ENCODE measurements around the gene TMEM238L. TPM values are rescaled to one million over a fixed set of nuclear protein-coding genes. Genes with fewer than 3 reads are reported as not detected.
"Not testable (repeated sequence)": the region's sequence is repeated elsewhere in the genome, so short reads cannot be mapped to it uniquely, and the experiment has no call there.

TMEM238L gene, protein sequence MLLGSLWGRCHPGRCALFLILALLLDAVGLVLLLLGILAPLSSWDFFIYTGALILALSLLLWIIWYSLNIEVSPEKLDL
- not detected for total RNA-seq
- total RNA-seq (2013) = not detected
- total RNA-seq = 0 reads per million in 29 experiments

DNA sequence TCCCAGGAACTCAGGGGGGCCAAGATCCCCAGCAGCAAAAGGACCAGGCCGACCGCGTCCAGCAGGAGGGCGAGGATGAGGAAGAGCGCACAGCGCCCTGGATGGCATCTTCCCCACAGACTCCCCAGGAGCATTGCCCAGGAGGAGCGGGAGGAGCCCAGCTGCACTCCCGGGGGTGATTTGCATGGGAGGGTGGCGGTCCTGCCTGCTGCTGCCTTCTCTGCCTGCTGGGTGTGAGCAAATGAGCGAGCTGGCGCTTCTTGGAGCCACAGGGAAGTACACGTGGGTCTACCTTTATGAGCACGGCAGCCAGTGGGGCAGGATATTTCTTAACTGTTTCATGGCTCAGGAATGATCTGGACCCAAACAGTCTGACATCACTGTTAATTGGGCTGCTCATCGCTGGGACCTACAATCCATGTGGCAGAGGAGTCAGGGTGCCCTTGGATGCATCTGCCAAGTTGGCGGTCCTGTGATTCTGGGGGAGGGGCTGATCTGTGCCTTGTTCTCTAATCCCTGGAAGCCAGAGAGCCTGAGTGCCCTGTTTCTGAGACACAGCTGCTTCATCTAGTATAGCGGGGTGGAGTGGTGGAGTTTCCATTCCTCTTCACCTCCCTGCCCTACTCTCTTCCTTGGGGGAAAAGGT lies at the start of gene TMEM238L:
Gene TMEM238L, minus strand, starts transcription at position 270 of the 646 bp plus-strand sequence. Its CDS starts 136 bp downstream, at position 134.
- ChIA-PET CTCF (no interaction called here), POLR2A (no interaction called here)
- H3K4me1 ChIP-seq (ENCODE audit: control insufficient read depth in 1 of 2, extremely low read depth in 1 of 2, insufficient read depth in 2 of 2, low read length in 2 of 2) = no peaks in the 10 kb centered on the region
- H3K36me3 ChIP-seq (ENCODE audit: control insufficient read depth in 2 of 2, extremely low read depth in 1 of 2, insufficient read depth in 1 of 2, low read length in 1 of 2) = no peaks in the 10 kb centered on the region
- Mint-ChIP-seq H3K36me3 (no peaks in the 10 kb centered on the region), H3K27ac (no peak within 1 kb of the TSS), H3K27me3 (peaks cover 2 to 3% of the 10 kb centered on the region in 2 donors), H3K9me3 (no peaks in the 10 kb centered on the region), H3K4me1 (no peaks in the 10 kb centered on the region), H3K4me3 (no peak within 1 kb of the TSS)
- peaks cover 0 to 8% of the 10 kb centered on the region in 2 experiments for H3K27me3 ChIP-seq (replicated peaks in 1 of 2; ENCODE audit: control insufficient read depth in 2 of 2, extremely low read depth in 1 of 2, insufficient read depth in 2 of 2, low read length in 1 of 2)
- H3K9me3 ChIP-seq = no peaks in the 10 kb centered on the region
- 81% methylated on average over 14 of the region's 16 CpGs for WGBS (ENCODE audit: insufficient coverage)
- no peak within 1 kb of the TSS for H3K27ac ChIP-seq (ENCODE audit: low read length)
- ATAC-seq (replicated peaks in 1 of 4) (no peak), DNase-seq (no peak)
- H3K4me3 ChIP-seq (ENCODE audit: control insufficient read depth in 1 of 2, extremely low read depth in 1 of 2, low read length in 1 of 2) = no peak within 1 kb of the TSS

DNA sequence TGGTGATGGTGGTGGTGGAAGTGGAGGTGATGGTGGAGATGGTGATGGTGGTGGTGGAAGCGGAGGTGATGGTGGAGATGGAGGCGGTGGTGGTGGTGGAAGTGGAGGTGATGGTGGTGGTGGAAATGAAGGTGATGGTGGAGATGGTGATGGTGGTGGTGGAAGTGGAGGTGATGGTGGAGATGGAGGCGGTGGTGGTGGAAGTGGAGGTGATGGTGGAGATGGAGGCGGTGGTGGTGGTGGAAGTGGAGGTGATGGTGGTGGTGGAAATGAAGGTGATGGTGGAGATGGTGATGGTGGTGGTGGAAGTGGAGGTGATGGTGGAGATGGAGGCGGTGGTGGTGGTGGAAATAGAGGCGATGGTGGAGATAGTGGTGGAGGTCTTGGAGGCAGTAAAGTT lies 42.7 kb upstream of the TMEM238L start:
- H3K36me3 ChIP-seq (ENCODE audit: control insufficient read depth in 2 of 2, extremely low read depth in 1 of 2, insufficient read depth in 1 of 2, low read length in 1 of 2); H3K9me3 Mint-ChIP-seq; H3K4me3 ChIP-seq (ENCODE audit: control insufficient read depth in 1 of 2, extremely low read depth in 1 of 2, low read length in 1 of 2); H3K27ac ChIP-seq (ENCODE audit: low read length); H3K27ac Mint-ChIP-seq; ATAC-seq (replicated peaks in 1 of 4); H3K4me1 ChIP-seq (ENCODE audit: control insufficient read depth in 1 of 2, extremely low read depth in 1 of 2, insufficient read depth in 2 of 2, low read length in 2 of 2); H3K36me3 Mint-ChIP-seq; DNase-seq; CTCF ChIA-PET; H3K9me3 ChIP-seq; POLR2A ChIA-PET; H3K4me3 Mint-ChIP-seq: not testable (repeated sequence)
- H3K27me3 ChIP-seq (replicated peaks in 1 of 2; ENCODE audit: control insufficient read depth in 2 of 2, extremely low read depth in 1 of 2, insufficient read depth in 2 of 2, low read length in 1 of 2) = peaks cover 0 to 17% of the 10 kb centered on the region in 2 experiments
- Mint-ChIP-seq H3K4me1 (peaks cover 6 to 12% (median 10%) of the 10 kb centered on the region in 3 donors), H3K27me3 (peaks cover 13 to 16% of the 10 kb centered on the region in 2 donors)
- WGBS (ENCODE audit: insufficient coverage) = 84% methylated on average over 5 of the region's 6 CpGs

DNA sequence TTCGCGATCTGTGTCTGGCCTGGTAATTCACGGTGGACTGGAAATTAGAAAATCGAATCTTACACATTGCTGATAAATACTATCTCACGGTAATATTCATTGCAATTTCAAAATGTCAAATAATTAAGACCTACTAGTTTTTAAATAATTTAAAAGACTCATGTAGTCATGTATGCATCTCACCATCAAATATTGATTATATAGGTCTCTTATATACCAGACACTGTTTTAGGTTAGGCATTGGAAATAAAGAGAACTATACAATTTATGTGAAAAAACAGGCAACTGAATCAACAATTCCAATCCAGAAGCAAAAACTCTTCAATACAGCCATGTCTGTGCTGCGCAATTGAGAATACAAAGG lies 41.5 kb upstream of the TMEM238L start:
- peaks cover 6 to 12% (median 10%) of the 10 kb centered on the region in 3 donors for H3K4me1 Mint-ChIP-seq
- H3K4me3 Mint-ChIP-seq = peak overlapping the region; percentile 54 to 84 (median 76)
- no peaks in the 10 kb centered on the region for H3K9me3 Mint-ChIP-seq
- no CpG with 5 or more reads among the region's 6 CpGs for WGBS (ENCODE audit: insufficient coverage)
- POLR2A ChIA-PET = no interaction called here
- H3K27ac ChIP-seq (ENCODE audit: low read length) = no peak overlapping the region
- CTCF ChIA-PET = interaction anchor here (0.6 to 2.8 kb wide), 12 partner anchors 9 to 216 kb away, joined by 3 to 35 read pairs (median 7); no protein-coding TSS in a partner anchor
- no peak for ATAC-seq (replicated peaks in 1 of 4)
- no peaks in the 10 kb centered on the region for H3K9me3 ChIP-seq
- no peaks in the 10 kb centered on the region for H3K36me3 Mint-ChIP-seq
- H3K27me3 ChIP-seq (replicated peaks in 1 of 2; ENCODE audit: control insufficient read depth in 2 of 2, extremely low read depth in 1 of 2, insufficient read depth in 2 of 2, low read length in 1 of 2) = peaks cover 0 to 17% of the 10 kb centered on the region in 2 experiments
- no peaks in the 10 kb centered on the region for H3K36me3 ChIP-seq (ENCODE audit: control insufficient read depth in 2 of 2, extremely low read depth in 1 of 2, insufficient read depth in 1 of 2, low read length in 1 of 2)
- peak overlapping the region in 1 of 2 donors; percentile 30 for H3K4me3 ChIP-seq (ENCODE audit: control insufficient read depth in 1 of 2, extremely low read depth in 1 of 2, low read length in 1 of 2)
- DNase-seq = no peak
- peaks cover 0 to 8% of the 10 kb centered on the region in 2 experiments for H3K4me1 ChIP-seq (ENCODE audit: control insufficient read depth in 1 of 2, extremely low read depth in 1 of 2, insufficient read depth in 2 of 2, low read length in 2 of 2)
- H3K27me3 Mint-ChIP-seq = peaks cover 9 to 10% of the 10 kb centered on the region in 2 donors
- no peak overlapping the region for H3K27ac Mint-ChIP-seq

DNA sequence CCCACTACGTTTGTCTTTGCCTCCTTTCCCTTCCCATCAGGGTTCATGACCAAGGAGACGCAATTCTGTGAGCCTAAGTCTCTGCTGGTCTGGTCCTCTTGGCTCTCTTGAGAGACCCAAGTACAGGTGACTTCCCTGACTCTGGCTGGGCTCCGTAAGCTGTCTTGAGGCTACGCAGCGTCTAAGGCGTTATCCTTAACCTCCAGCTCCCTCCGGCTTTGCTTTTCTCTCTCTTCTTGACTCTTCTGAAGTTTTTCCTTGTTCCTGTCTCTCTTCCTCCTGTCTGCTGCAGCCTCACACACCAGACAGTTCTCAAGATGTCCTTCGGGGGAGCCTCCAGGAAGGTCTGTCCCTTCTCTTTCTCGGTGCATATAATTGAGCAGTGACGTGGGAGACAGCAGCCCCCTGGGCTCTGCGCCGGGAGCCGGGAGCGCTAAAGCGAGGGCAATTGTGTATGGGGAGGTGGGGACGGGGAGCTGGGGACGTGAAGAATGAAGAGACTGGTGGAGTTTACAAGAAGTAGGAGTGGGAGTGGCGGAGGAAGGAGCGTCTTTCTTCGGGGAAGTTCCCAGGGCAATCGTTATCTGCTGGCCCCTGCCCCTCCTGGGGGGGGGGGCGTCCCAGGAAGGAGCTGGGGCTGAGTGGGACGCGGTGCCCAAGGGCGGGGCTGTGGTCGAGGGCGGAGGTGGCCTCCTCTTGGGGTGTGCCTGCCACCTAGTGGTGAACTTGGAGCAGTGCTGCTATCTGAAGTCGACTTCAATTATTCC lies 40.9 kb upstream of the TMEM238L start:
- H3K27ac Mint-ChIP-seq = no peak overlapping the region

DNA sequence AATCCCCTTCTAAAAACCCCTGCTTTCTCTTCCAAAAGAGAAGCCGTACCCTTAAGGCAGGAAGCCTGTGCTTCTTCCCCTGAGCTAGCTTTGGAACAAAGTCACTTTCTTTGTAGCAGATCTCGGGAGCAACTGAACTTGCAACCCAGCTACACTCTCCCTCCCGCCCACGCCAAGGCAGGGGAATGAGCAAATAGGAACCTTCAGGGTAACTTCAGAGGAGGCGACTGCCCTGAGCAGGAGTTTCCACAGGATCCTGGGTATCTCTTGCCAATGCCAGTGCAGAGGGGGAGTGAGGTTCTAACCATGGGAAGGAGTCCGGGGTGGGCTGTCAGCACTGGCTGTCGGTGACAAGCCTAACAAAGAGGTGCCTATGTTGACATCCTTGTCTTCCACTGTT lies 39.9 kb upstream of the TMEM238L start:
- Histone ChIP-seq H3K27me3 (replicated peaks in 1 of 2; ENCODE audit: control insufficient read depth in 2 of 2, extremely low read depth in 1 of 2, insufficient read depth in 2 of 2, low read length in 1 of 2) (peaks cover 0 to 18% of the 10 kb centered on the region in 2 experiments), H3K36me3 (ENCODE audit: control insufficient read depth in 2 of 2, extremely low read depth in 1 of 2, insufficient read depth in 1 of 2, low read length in 1 of 2) (no peaks in the 10 kb centered on the region), H3K27ac (ENCODE audit: low read length) (no peak overlapping the region), H3K4me1 (ENCODE audit: control insufficient read depth in 1 of 2, extremely low read depth in 1 of 2, insufficient read depth in 2 of 2, low read length in 2 of 2) (peaks cover 0 to 8% of the 10 kb centered on the region in 2 experiments), H3K9me3 (no peaks in the 10 kb centered on the region), H3K4me3 (ENCODE audit: control insufficient read depth in 1 of 2, extremely low read depth in 1 of 2, low read length in 1 of 2) (no peak overlapping the region)
- Mint-ChIP-seq H3K27me3 (peaks cover 0 to 7% of the 10 kb centered on the region in 2 donors), H3K4me3 (peak overlapping the region; percentile 6 to 47 (median 21)), H3K4me1 (peaks cover 6 to 12% (median 10%) of the 10 kb centered on the region in 3 donors), H3K36me3 (no peaks in the 10 kb centered on the region), H3K9me3 (no peaks in the 10 kb centered on the region), H3K27ac (no peak overlapping the region)
- 52% methylated on average over 3 of the region's 7 CpGs for WGBS (ENCODE audit: insufficient coverage)
- ChIA-PET POLR2A (no interaction called here), CTCF (interaction anchor here (0.7 to 2.8 kb wide), 8 partner anchors 11 to 213 kb away, joined by 3 to 35 read pairs (median 7); no protein-coding TSS in a partner anchor)
- ATAC-seq (replicated peaks in 1 of 4) (no peak), DNase-seq (no peak)

More for the DNA sequence above, 40.9 kb upstream of the TMEM238L start:
- H3K27ac ChIP-seq (ENCODE audit: low read length) = no peak overlapping the region
- Mint-ChIP-seq H3K4me1 (peaks cover 6 to 12% (median 10%) of the 10 kb centered on the region in 3 donors), H3K36me3 (no peaks in the 10 kb centered on the region), H3K9me3 (no peaks in the 10 kb centered on the region), H3K4me3 (peak overlapping the region; percentile 54 to 84 (median 76)), H3K27me3 (peaks cover 7 to 9% of the 10 kb centered on the region in 2 donors)
- peaks cover 0 to 15% of the 10 kb centered on the region in 2 experiments for H3K27me3 ChIP-seq (replicated peaks in 1 of 2; ENCODE audit: control insufficient read depth in 2 of 2, extremely low read depth in 1 of 2, insufficient read depth in 2 of 2, low read length in 1 of 2)
- H3K36me3 ChIP-seq (ENCODE audit: control insufficient read depth in 2 of 2, extremely low read depth in 1 of 2, insufficient read depth in 1 of 2, low read length in 1 of 2) = no peaks in the 10 kb centered on the region
- no peaks in the 10 kb centered on the region for H3K9me3 ChIP-seq
- H3K4me1 ChIP-seq (ENCODE audit: control insufficient read depth in 1 of 2, extremely low read depth in 1 of 2, insufficient read depth in 2 of 2, low read length in 2 of 2) = peaks cover 0 to 8% of the 10 kb centered on the region in 2 experiments
- DNase-seq (peak; percentile 34 to 79 (median 59)), ATAC-seq (replicated peaks in 1 of 4) (peak; percentile 89 to 99 (median 90))
- CTCF ChIA-PET = interaction anchor here (0.7 to 2.8 kb wide), 17 partner anchors 22 to 1514 kb away, joined by 3 to 35 read pairs (median 4); no protein-coding TSS in a partner anchor
- peak overlapping the region; percentile 30 to 49 for H3K4me3 ChIP-seq (ENCODE audit: control insufficient read depth in 1 of 2, extremely low read depth in 1 of 2, low read length in 1 of 2)
- 18% methylated on average over 23 of the region's 28 CpGs for WGBS (ENCODE audit: insufficient coverage)
- POLR2A ChIA-PET = no interaction called here

DNA sequence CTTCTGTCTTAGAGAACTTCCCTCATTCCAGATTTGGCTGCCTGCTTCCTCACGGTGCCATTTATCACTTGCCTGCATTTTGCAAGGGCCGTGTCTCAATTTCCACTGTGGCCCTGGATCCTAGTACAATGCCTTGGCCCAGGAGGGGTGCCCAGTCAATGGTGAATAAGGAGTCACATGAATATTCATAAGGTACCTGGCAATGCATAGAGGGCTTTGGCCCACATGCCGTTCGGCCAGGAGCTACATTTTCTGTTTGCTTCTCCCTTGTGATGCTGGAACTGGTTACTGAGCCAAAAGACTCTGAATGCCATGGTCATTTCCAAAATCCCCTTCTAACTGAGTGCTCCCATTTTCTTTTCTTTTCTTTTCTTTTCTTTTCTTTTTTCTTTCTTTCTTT lies 38.8 kb upstream of the TMEM238L start:
- no peak for ATAC-seq (replicated peaks in 1 of 4)
- CTCF ChIA-PET = interaction anchor here (0.5 to 2.6 kb wide), 4 partner anchors 142 to 200 kb away, joined by 3 to 9 read pairs (median 4); no protein-coding TSS in a partner anchor
- H3K27ac Mint-ChIP-seq = no peak overlapping the region

More for the DNA sequence above, 38.8 kb upstream of the TMEM238L start:
- peaks cover 0 to 8% of the 10 kb centered on the region in 2 experiments for H3K4me1 ChIP-seq (ENCODE audit: control insufficient read depth in 1 of 2, extremely low read depth in 1 of 2, insufficient read depth in 2 of 2, low read length in 2 of 2)
- H3K36me3 ChIP-seq (ENCODE audit: control insufficient read depth in 2 of 2, extremely low read depth in 1 of 2, insufficient read depth in 1 of 2, low read length in 1 of 2) = no peaks in the 10 kb centered on the region
- no peaks in the 10 kb centered on the region for H3K9me3 Mint-ChIP-seq
- peaks cover 0 to 19% of the 10 kb centered on the region in 2 experiments for H3K27me3 ChIP-seq (replicated peaks in 1 of 2; ENCODE audit: control insufficient read depth in 2 of 2, extremely low read depth in 1 of 2, insufficient read depth in 2 of 2, low read length in 1 of 2)
- no peaks in the 10 kb centered on the region for H3K9me3 ChIP-seq
- 86% methylated on average over 2 of the region's 4 CpGs for WGBS (ENCODE audit: insufficient coverage)
- H3K4me3 Mint-ChIP-seq = no peak overlapping the region
- no peak overlapping the region for H3K4me3 ChIP-seq (ENCODE audit: control insufficient read depth in 1 of 2, extremely low read depth in 1 of 2, low read length in 1 of 2)
- POLR2A ChIA-PET = no interaction called here
- no peak overlapping the region for H3K27ac ChIP-seq (ENCODE audit: low read length)
- no peaks in the 10 kb centered on the region for H3K36me3 Mint-ChIP-seq
- peaks cover 0 to 7% of the 10 kb centered on the region in 2 donors for H3K27me3 Mint-ChIP-seq
- no peak for DNase-seq
- H3K4me1 Mint-ChIP-seq = peaks cover 6 to 12% (median 10%) of the 10 kb centered on the region in 3 donors

All from T-cell (primary cell).